Measurements from ENCODE around the gene P2RX3. TPM values are rescaled to one million over a fixed set of nuclear protein-coding genes. Genes with fewer than 3 reads are reported as not detected.

The P2RX3 gene
- total and polyA plus RNA-seq, 10 of the 15 experiments (the other 5 are each of a cell fraction or from before 2014, with no cell fraction given) = 0.05 to 0.12 TPM; not detected in 8

- in situ Hi-C loops (cut with MboI) (loop anchor here (25.0 kb wide), 2 partner anchors 1181 to 1256 kb away; partner anchors contain the start of genes LPXN, OR5B21 and ZFP91), intact Hi-C loops (cut with micrococcal nuclease; ENCODE audit: unreplicated experiment) (no loop called here)
- Histone ChIP-seq H3K27me3 (replicated peaks in 1 of 2; ENCODE audit: control insufficient read depth in 2 of 2, insufficient read depth in 2 of 2, low read length in 1 of 2) (no peaks in the 10 kb centered on the region), H3K9ac (ENCODE audit: control insufficient read depth, insufficient read depth, low read length) (no peak overlapping the region), H3K4me1 (ENCODE audit: control insufficient read depth, insufficient read depth, low read length) (peaks cover 11% of the 10 kb centered on the region), H2AFZ (ENCODE audit: control insufficient read depth, low read depth, low read length) (no peak overlapping the region), H4K20me1 (ENCODE audit: control insufficient read depth, insufficient read depth) (no peaks in the 10 kb centered on the region), H3K4me2 (ENCODE audit: control insufficient read depth, insufficient read depth) (no peak overlapping the region), H3K4me3 (no peak overlapping the region), H3K9me3 (replicated peaks; ENCODE audit: control insufficient read depth, insufficient read depth, low read length) (no peaks in the 10 kb centered on the region), H3K79me2 (ENCODE audit: control insufficient read depth, insufficient read depth, low read length) (peaks cover 29% of the 10 kb centered on the region), H3K27ac (ENCODE audit: control insufficient read depth, insufficient read depth) (no peak overlapping the region), H3K36me3 (ENCODE audit: control insufficient read depth in 2 of 2, insufficient read depth in 2 of 2, low read length in 1 of 2) (peaks cover 27 to 32% of the 10 kb centered on the region in 2 experiments)
- WGBS (ENCODE audit: insufficient coverage, insufficient replicate concordance, low lambda C conversion rate, missing lambda C conversion rate) = 94% methylated on average over 14 of the region's 14 CpGs
- FAIRE-seq = no peak
- no peak for ATAC-seq
- SMC1A ChIA-PET (ENCODE audit: uncharacterized antibody, unreplicated experiment) = no interaction called here
- CTCF ChIA-PET = no interaction called here
- RAD21 ChIA-PET (ENCODE audit: unreplicated experiment) = no interaction called here
- no TSS peak for BruUV-seq (replicated peaks)
- POLR2A ChIA-PET = interaction anchor here (0.5 kb wide), 1 partner anchor 230 kb away, joined by 5 read pairs; no protein-coding TSS in a partner anchor
- no peak for DNase-seq (ENCODE audit: low read depth, low spot score)
- TF ChIP-seq NFXL1 (IDR thresholded peaks at IDR 0.05; ENCODE audit: borderline replicate concordance) (no peak), HSF1 (IDR thresholded peaks at IDR 0.05; ENCODE audit: low read depth, low read length) (no peak), SKIL (IDR thresholded peaks at IDR 0.05; ENCODE audit: low read depth, poor library complexity, severe bottlenecking) (no peak), CBX3 (IDR thresholded peaks at IDR 0.05; ENCODE audit: borderline replicate concordance, low read depth) (no peak), ZNF207 (IDR thresholded peaks at IDR 0.05; ENCODE audit: borderline replicate concordance) (no peak), ZBTB11 (CRISPR knock-in tag; IDR thresholded peaks at IDR 0.05) (no peak), ZNF687 (IDR thresholded peaks at IDR 0.05) (no peak), IRF4 (IDR thresholded peaks at IDR 0.05; ENCODE audit: low read depth, low read length) (no peak), IRF5 (IDR thresholded peaks at IDR 0.05; ENCODE audit: borderline replicate concordance) (no peak), GATAD2B (conservative IDR thresholded peaks at IDR 0.05; ENCODE audit: low read depth) (no peak)
Observed at GRCh38 chr11:57331720-57332119, 6.4 kb upstream of the P2RX3 start.
